ENCODE data around the gene KRT3.

KRT3 gene

GRCh38 chr12:52826611-52827498, 30.9 kb upstream of the KRT3 start:
- WGBS (ENCODE audit: insufficient coverage) = 97% methylated on average over 8 of the region's 11 CpGs
- no peaks in the 10 kb centered on the region for H3K4me1 ChIP-seq (ENCODE audit: control extremely low read depth in 1 of 4, control insufficient read depth in 4 of 4, insufficient read depth in 4 of 4, low read length in 3 of 4)
- CTCF ChIA-PET = no interaction called here
- H3K36me3 ChIP-seq (ENCODE audit: control insufficient read depth in 4 of 4, insufficient read depth in 4 of 4, low read length in 3 of 4) = no peaks in the 10 kb centered on the region
- H3K4me3 ChIP-seq (ENCODE audit: control insufficient read depth in 1 of 7, extremely low read depth in 1 of 7, insufficient read depth in 4 of 7, low read depth in 2 of 7, low read length in 6 of 7) = no peak overlapping the region
- POLR2A ChIA-PET = no interaction called here
- H3K27ac ChIP-seq (ENCODE audit: insufficient read depth in 1 of 2, low read depth in 1 of 2, low read length in 2 of 2, poor library complexity in 1 of 2, severe bottlenecking in 2 of 2) = no peak overlapping the region
- no peaks in the 10 kb centered on the region for H3K9me3 ChIP-seq (ENCODE audit: control extremely low read depth in 1 of 5, control insufficient read depth in 4 of 5, insufficient read depth in 2 of 5, low read depth in 1 of 5, low read length in 4 of 5)
- DNase-seq = no peak
- H3K27me3 ChIP-seq (replicated peaks in 2 of 5; ENCODE audit: control insufficient read depth in 4 of 5, insufficient read depth in 5 of 5, low read length in 4 of 5) = peaks cover 0 to 9% (median 3%) of the 10 kb centered on the region in 5 experiments

GRCh38 chr12:52825961-52826360, 30.0 kb upstream of the KRT3 start:
- WGBS (ENCODE audit: insufficient coverage) = 92% methylated on average over 4 of the region's 4 CpGs
- no peaks in the 10 kb centered on the region for H3K4me1 ChIP-seq (ENCODE audit: control extremely low read depth in 1 of 4, control insufficient read depth in 4 of 4, insufficient read depth in 4 of 4, low read length in 3 of 4)
- DNase-seq = no peak
- H3K36me3 ChIP-seq (ENCODE audit: control insufficient read depth in 4 of 4, insufficient read depth in 4 of 4, low read length in 3 of 4) = no peaks in the 10 kb centered on the region
- ChIA-PET CTCF (no interaction called here), POLR2A (no interaction called here)
- H3K4me3 ChIP-seq (ENCODE audit: control insufficient read depth in 1 of 7, extremely low read depth in 1 of 7, insufficient read depth in 4 of 7, low read depth in 2 of 7, low read length in 6 of 7) = no peak overlapping the region
- H3K9me3 ChIP-seq (ENCODE audit: control extremely low read depth in 1 of 5, control insufficient read depth in 4 of 5, insufficient read depth in 2 of 5, low read depth in 1 of 5, low read length in 4 of 5) = no peaks in the 10 kb centered on the region
- no peak overlapping the region for H3K27ac ChIP-seq (ENCODE audit: insufficient read depth in 1 of 2, low read depth in 1 of 2, low read length in 2 of 2, poor library complexity in 1 of 2, severe bottlenecking in 2 of 2)
- peaks cover 0 to 9% (median 3%) of the 10 kb centered on the region in 5 experiments for H3K27me3 ChIP-seq (replicated peaks in 2 of 5; ENCODE audit: control insufficient read depth in 4 of 5, insufficient read depth in 5 of 5, low read length in 4 of 5)

- Histone ChIP-seq H3K4me3 (ENCODE audit: control insufficient read depth in 1 of 7, extremely low read depth in 1 of 7, insufficient read depth in 4 of 7, low read depth in 2 of 7, low read length in 6 of 7) (no peak overlapping the region), H3K4me1 (ENCODE audit: control extremely low read depth in 1 of 4, control insufficient read depth in 4 of 4, insufficient read depth in 4 of 4, low read length in 3 of 4) (no peaks in the 10 kb centered on the region), H3K9me3 (ENCODE audit: control extremely low read depth in 1 of 5, control insufficient read depth in 4 of 5, insufficient read depth in 2 of 5, low read depth in 1 of 5, low read length in 4 of 5) (no peaks in the 10 kb centered on the region), H3K27ac (ENCODE audit: insufficient read depth in 1 of 2, low read depth in 1 of 2, low read length in 2 of 2, poor library complexity in 1 of 2, severe bottlenecking in 2 of 2) (no peak overlapping the region), H3K36me3 (ENCODE audit: control insufficient read depth in 4 of 4, insufficient read depth in 4 of 4, low read length in 3 of 4) (no peaks in the 10 kb centered on the region), H3K27me3 (replicated peaks in 2 of 5; ENCODE audit: control insufficient read depth in 4 of 5, insufficient read depth in 5 of 5, low read length in 4 of 5) (peaks cover 0 to 8% (median 3%) of the 10 kb centered on the region in 5 experiments)
- no peak for DNase-seq
- ChIA-PET POLR2A (no interaction called here), CTCF (no interaction called here)
- WGBS (ENCODE audit: insufficient coverage) = 95% methylated on average over 5 of the region's 5 CpGs
These were observed 29.0 kb upstream of the KRT3 start for GRCh38 chr12:52824741-52825410.

- Histone ChIP-seq H3K27ac (ENCODE audit: insufficient read depth in 1 of 2, low read depth in 1 of 2, low read length in 2 of 2, poor library complexity in 1 of 2, severe bottlenecking in 2 of 2) (no peak overlapping the region), H3K9me3 (ENCODE audit: control extremely low read depth in 1 of 5, control insufficient read depth in 4 of 5, insufficient read depth in 2 of 5, low read depth in 1 of 5, low read length in 4 of 5) (no peaks in the 10 kb centered on the region), H3K36me3 (ENCODE audit: control insufficient read depth in 4 of 4, insufficient read depth in 4 of 4, low read length in 3 of 4) (no peaks in the 10 kb centered on the region), H3K27me3 (replicated peaks in 2 of 5; ENCODE audit: control insufficient read depth in 4 of 5, insufficient read depth in 5 of 5, low read length in 4 of 5) (peaks cover 0 to 8% (median 3%) of the 10 kb centered on the region in 5 experiments), H3K4me3 (ENCODE audit: control insufficient read depth in 1 of 7, extremely low read depth in 1 of 7, insufficient read depth in 4 of 7, low read depth in 2 of 7, low read length in 6 of 7) (no peak overlapping the region), H3K4me1 (ENCODE audit: control extremely low read depth in 1 of 4, control insufficient read depth in 4 of 4, insufficient read depth in 4 of 4, low read length in 3 of 4) (no peaks in the 10 kb centered on the region)
- no peak for DNase-seq
- CTCF ChIA-PET = interaction anchor here (1.0 kb wide), 1 partner anchor 14 kb away, joined by 3 read pairs; no protein-coding TSS in a partner anchor
- POLR2A ChIA-PET = interaction anchor here (0.6 kb wide), 1 partner anchor 970 kb away, joined by 4 read pairs; no protein-coding TSS in a partner anchor
- WGBS (ENCODE audit: insufficient coverage) = 96% methylated on average over 15 of the region's 15 CpGs
These were observed 28.0 kb upstream of the KRT3 start for GRCh38 chr12:52823761-52824450.

- POLR2A ChIA-PET = no interaction called here
- CTCF ChIA-PET = no interaction called here
These were observed 27.0 kb upstream of the KRT3 start for GRCh38 chr12:52822771-52823510.

GRCh38 chr12:52821826-52822660, 26.1 kb upstream of the KRT3 start:
- CTCF ChIA-PET = no interaction called here
- POLR2A ChIA-PET = no interaction called here
- Histone ChIP-seq H3K9me3 (ENCODE audit: control extremely low read depth in 1 of 5, control insufficient read depth in 4 of 5, insufficient read depth in 2 of 5, low read depth in 1 of 5, low read length in 4 of 5) (no peaks in the 10 kb centered on the region), H3K4me1 (ENCODE audit: control extremely low read depth in 1 of 4, control insufficient read depth in 4 of 4, insufficient read depth in 4 of 4, low read length in 3 of 4) (no peaks in the 10 kb centered on the region), H3K27me3 (replicated peaks in 2 of 5; ENCODE audit: control insufficient read depth in 4 of 5, insufficient read depth in 5 of 5, low read length in 4 of 5) (peaks cover 0 to 10% (median 7%) of the 10 kb centered on the region in 5 experiments), H3K4me3 (ENCODE audit: control insufficient read depth in 1 of 7, extremely low read depth in 1 of 7, insufficient read depth in 4 of 7, low read depth in 2 of 7, low read length in 6 of 7) (no peak overlapping the region), H3K36me3 (ENCODE audit: control insufficient read depth in 4 of 4, insufficient read depth in 4 of 4, low read length in 3 of 4) (no peaks in the 10 kb centered on the region), H3K27ac (ENCODE audit: insufficient read depth in 1 of 2, low read depth in 1 of 2, low read length in 2 of 2, poor library complexity in 1 of 2, severe bottlenecking in 2 of 2) (no peak overlapping the region)
- DNase-seq = no peak
- 92% methylated on average over 5 of the region's 10 CpGs for WGBS (ENCODE audit: insufficient coverage)

More at GRCh38 chr12:52822771-52823510, 27.0 kb upstream of the KRT3 start:
- Histone ChIP-seq H3K27me3 (replicated peaks in 2 of 5; ENCODE audit: control insufficient read depth in 4 of 5, insufficient read depth in 5 of 5, low read length in 4 of 5) (peaks cover 0 to 11% (median 7%) of the 10 kb centered on the region in 5 experiments), H3K9me3 (ENCODE audit: control extremely low read depth in 1 of 5, control insufficient read depth in 4 of 5, insufficient read depth in 2 of 5, low read depth in 1 of 5, low read length in 4 of 5) (no peaks in the 10 kb centered on the region), H3K27ac (ENCODE audit: insufficient read depth in 1 of 2, low read depth in 1 of 2, low read length in 2 of 2, poor library complexity in 1 of 2, severe bottlenecking in 2 of 2) (no peak overlapping the region), H3K4me3 (ENCODE audit: control insufficient read depth in 1 of 7, extremely low read depth in 1 of 7, insufficient read depth in 4 of 7, low read depth in 2 of 7, low read length in 6 of 7) (no peak overlapping the region), H3K36me3 (ENCODE audit: control insufficient read depth in 4 of 4, insufficient read depth in 4 of 4, low read length in 3 of 4) (no peaks in the 10 kb centered on the region), H3K4me1 (ENCODE audit: control extremely low read depth in 1 of 4, control insufficient read depth in 4 of 4, insufficient read depth in 4 of 4, low read length in 3 of 4) (no peaks in the 10 kb centered on the region)
- DNase-seq = no peak
- 74% methylated on average over 12 of the region's 16 CpGs for WGBS (ENCODE audit: insufficient coverage)

Measured in common myeloid progenitor, CD34-positive (primary cell).